WI38 (cell line): ENCODE data around the gene C19orf47.
"Not testable (repeated sequence)": the region's sequence is repeated elsewhere in the genome, so short reads cannot be mapped to it uniquely, and the experiment has no call there.

ENCODE experiments used
- H3K4me3 ChIP-seq: 2 replicates; pipeline ENCODE4 v1.5.1; 2011; ENCODE audit warnings: low read depth, mild to moderate bottlenecking, control low read depth, low read length
- TF ChIP-seq, protein P1 (sequence below): IDR thresholded peaks from 2 replicates; pipeline ENCODE4 v1.5.1; 2012; ENCODE audit warnings: low read depth, mild to moderate bottlenecking, control low read depth, low read length

C19orf47 gene

GRCh38 chr19:40335855-40336600 is 12.2 kb downstream of the C19orf47 start:
- TF ChIP-seq, protein P1, sequence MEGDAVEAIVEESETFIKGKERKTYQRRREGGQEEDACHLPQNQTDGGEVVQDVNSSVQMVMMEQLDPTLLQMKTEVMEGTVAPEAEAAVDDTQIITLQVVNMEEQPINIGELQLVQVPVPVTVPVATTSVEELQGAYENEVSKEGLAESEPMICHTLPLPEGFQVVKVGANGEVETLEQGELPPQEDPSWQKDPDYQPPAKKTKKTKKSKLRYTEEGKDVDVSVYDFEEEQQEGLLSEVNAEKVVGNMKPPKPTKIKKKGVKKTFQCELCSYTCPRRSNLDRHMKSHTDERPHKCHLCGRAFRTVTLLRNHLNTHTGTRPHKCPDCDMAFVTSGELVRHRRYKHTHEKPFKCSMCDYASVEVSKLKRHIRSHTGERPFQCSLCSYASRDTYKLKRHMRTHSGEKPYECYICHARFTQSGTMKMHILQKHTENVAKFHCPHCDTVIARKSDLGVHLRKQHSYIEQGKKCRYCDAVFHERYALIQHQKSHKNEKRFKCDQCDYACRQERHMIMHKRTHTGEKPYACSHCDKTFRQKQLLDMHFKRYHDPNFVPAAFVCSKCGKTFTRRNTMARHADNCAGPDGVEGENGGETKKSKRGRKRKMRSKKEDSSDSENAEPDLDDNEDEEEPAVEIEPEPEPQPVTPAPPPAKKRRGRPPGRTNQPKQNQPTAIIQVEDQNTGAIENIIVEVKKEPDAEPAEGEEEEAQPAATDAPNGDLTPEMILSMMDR: no peak

DNA sequence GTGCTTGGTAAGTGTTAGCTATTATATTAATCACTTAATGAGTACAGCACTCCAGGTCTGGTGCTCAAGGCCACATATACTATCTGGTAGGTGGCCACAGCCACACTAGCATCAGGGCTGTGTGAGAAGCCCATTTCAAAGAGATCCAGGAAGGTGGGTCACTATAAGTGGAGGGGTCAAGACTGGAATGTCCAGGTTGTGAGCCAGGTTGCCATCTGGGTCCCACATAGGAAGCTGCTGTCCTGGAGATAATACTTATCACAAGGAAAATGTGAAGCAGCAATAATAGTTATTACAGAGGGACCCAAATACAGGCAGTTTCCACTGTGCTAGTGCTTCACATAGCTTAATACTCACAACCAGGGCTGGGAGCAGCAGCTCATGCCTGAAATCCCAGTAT is 13.1 kb downstream of the C19orf47 start:
- TF ChIP-seq, protein P1: no peak
- H3K4me3 ChIP-seq: no peak overlapping the region

More at GRCh38 chr19:40335855-40336600, 12.2 kb downstream of the C19orf47 start:
- no peak overlapping the region for H3K4me3 ChIP-seq

- H3K4me3 ChIP-seq: not testable (repeated sequence)
These were observed 15.1 kb downstream of the C19orf47 start for GRCh38 chr19:40333083-40333482.

- H3K4me3 ChIP-seq: no peak overlapping the region
- TF ChIP-seq, protein P1: no peak
These were observed 15.5 kb downstream of the C19orf47 start for GRCh38 chr19:40332669-40333068.

DNA sequence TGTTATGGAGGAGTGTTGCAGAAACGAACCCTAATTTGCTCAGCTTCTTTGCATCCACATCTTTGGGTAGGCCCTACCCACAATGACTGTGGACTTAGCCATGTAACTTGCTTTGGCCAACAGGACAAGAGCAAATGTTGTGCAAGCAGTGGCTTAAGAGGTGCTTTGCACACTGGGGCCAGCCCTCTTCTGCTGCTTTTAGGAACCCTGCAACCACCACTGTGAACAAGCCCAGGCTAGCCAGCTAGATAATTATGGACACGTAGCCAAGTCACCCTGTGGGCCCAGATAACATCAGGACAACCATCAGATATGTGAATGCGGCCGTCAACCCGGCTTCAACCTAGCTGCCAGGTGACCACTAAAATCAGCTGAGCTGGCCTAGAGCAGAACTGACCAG is 17.1 kb downstream of the C19orf47 start:
- no peak overlapping the region for H3K4me3 ChIP-seq
- TF ChIP-seq, protein P1: no peak

GRCh38 chr19:40326201-40326600 is 22.0 kb downstream of the C19orf47 start:
- TF ChIP-seq, protein P1: no peak
- H3K4me3 ChIP-seq: no peak overlapping the region

DNA sequence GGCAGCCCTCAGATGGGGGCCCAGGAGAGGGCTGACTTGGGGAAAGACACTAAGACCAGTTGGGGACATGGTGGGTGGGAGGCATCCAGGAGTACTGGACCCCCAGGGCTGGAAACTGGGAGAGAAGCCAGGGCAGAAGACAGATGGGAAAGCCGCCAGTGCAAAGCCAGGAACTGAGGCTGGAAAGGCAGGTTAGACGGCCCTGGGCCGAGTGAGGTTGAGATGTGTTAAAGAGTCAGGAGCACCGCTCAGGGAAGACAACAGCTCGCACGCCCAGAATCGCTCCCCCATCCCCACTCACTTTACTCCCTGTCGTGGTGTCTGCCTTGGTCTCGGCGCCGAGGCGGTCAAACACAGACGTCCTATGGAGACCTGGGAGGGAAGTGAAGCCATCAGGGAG is 24.5 kb downstream of the C19orf47 start:
- TF ChIP-seq, protein P1: no peak
- H3K4me3 ChIP-seq: no peak overlapping the region
